HG02798 (cell line): ENCODE measurements around the gene SLC35A4.

Experiments
- ATAC-seq: cut with Tn5 transposase; IDR thresholded peaks from one replicate; pipeline ENCODE4 v1.9.1; 2021; ENCODE audit warnings: mild to moderate bottlenecking; ENCODE audit not compliant: unreplicated experiment, poor library complexity

Gene SLC35A4

GRCh38 chr5:140564196-140565023 lies at the start of gene SLC35A4, which contains the start of gene APBB3:
Gene SLC35A4 (plus strand): TSS chr5:140564828. CDS start chr5:140567170, 2,342 bp downstream.
Gene APBB3 (minus strand): TSS chr5:140564598. CDS start chr5:140564245, 353 bp downstream.
- ATAC-seq: peak; percentile 89

GRCh38 chr5:140524003-140524402 lies 40.6 kb upstream of the SLC35A4 start:
- ATAC-seq: no peak

GRCh38 chr5:140540227-140540626 lies 24.4 kb upstream of the SLC35A4 start:
- ATAC-seq: no peak

GRCh38 chr5:140542972-140543371 lies 21.7 kb upstream of the SLC35A4 start:
- no peak for ATAC-seq

- no peak for ATAC-seq
Observed at GRCh38 chr5:140544986-140545385, 19.6 kb upstream of the SLC35A4 start.

- no peak for ATAC-seq
Observed at GRCh38 chr5:140545606-140546005, 19.0 kb upstream of the SLC35A4 start.

GRCh38 chr5:140546851-140547507 lies 17.6 kb upstream of the SLC35A4 start:
- no peak for ATAC-seq

GRCh38 chr5:140547508-140548299 lies 16.9 kb upstream of the SLC35A4 start, which contains the start of gene EIF4EBP3:
Gene EIF4EBP3 (plus strand): TSS chr5:140547662. CDS start chr5:140547738, 76 bp downstream.
- peak; percentile 99 for ATAC-seq

GRCh38 chr5:140548300-140548688 lies 16.3 kb upstream of the SLC35A4 start:
- no peak for ATAC-seq

- ATAC-seq: no peak
Observed at GRCh38 chr5:140548791-140549190, 15.8 kb upstream of the SLC35A4 start.

GRCh38 chr5:140549237-140550144 lies 15.1 kb upstream of the SLC35A4 start:
- ATAC-seq: no peak

GRCh38 chr5:140550147-140551079 lies 14.2 kb upstream of the SLC35A4 start:
- ATAC-seq: no peak

GRCh38 chr5:140551872-140552271 lies 12.8 kb upstream of the SLC35A4 start:
- no peak for ATAC-seq

GRCh38 chr5:140553657-140554056 lies 11.0 kb upstream of the SLC35A4 start:
- ATAC-seq: no peak

- ATAC-seq: no peak
Observed at GRCh38 chr5:140554454-140554853, 10.2 kb upstream of the SLC35A4 start.

- ATAC-seq: peak; percentile 31
Observed at GRCh38 chr5:140555747-140556312, 8.8 kb upstream of the SLC35A4 start.

GRCh38 chr5:140556438-140556837 lies 8.2 kb upstream of the SLC35A4 start:
- no peak for ATAC-seq

GRCh38 chr5:140557136-140557805 lies 7.4 kb upstream of the SLC35A4 start, which contains the start of gene SRA1:
Gene SRA1 (minus strand): TSS chr5:140557473. CDS start chr5:140557452, 21 bp downstream.
- peak; percentile 92 for ATAC-seq
